Activated naive CD4-positive, alpha-beta T cell treated with anti-CD3 and anti-CD28 coated beads, Interleukin-2, amount 50 U/mL, for 72 hours (primary cell): ENCODE data around the gene HASPIN. TPM values are rescaled to one million over a fixed set of nuclear protein-coding genes. Genes with fewer than 3 reads are reported as not detected.
"Not testable (repeated sequence)": the region's sequence is repeated elsewhere in the genome, so short reads cannot be mapped to it uniquely, and the experiment has no call there.

Experiments
- ATAC-seq, 2 donors: fragments of 150-1000 bp; cut with Tn5 transposase; 2 replicates each; pipeline ENCODE4 v1.10.0; 2021; ENCODE audit warnings: mild to moderate bottlenecking in 2 of 2, moderate library complexity in 2 of 2
- DNase-seq, 2 donors: peaks; one replicate each; pipeline ENCODE4 v3.0.0; 2021 to 2022; ENCODE audit warnings: low spot score in 2 of 2
- H3K27ac Mint-ChIP-seq, 2 donors: one replicate each; pipeline ENCODE4 v1.8.0; 2022; ENCODE audit warnings: mild to moderate bottlenecking in 2 of 2, mixed read lengths in 2 of 2
- H3K36me3 Mint-ChIP-seq, 2 donors: one replicate each; pipeline ENCODE4 v1.8.0; 2022; ENCODE audit warnings: mixed read lengths in 2 of 2
- H3K9me3 Mint-ChIP-seq, 2 donors: one replicate each; pipeline ENCODE4 v1.8.0; 2022; ENCODE audit warnings: mixed read lengths in 2 of 2
- total RNA-seq, 2 donors: library from RNA; stranded (reverse); gene quantifications; one replicate each; pipeline ENCODE4 v1.2.3, GENCODE V29; 2022

HASPIN gene
- total RNA-seq, 2 donors from 2014 or later: 24.0 to 26.6 TPM

DNA sequence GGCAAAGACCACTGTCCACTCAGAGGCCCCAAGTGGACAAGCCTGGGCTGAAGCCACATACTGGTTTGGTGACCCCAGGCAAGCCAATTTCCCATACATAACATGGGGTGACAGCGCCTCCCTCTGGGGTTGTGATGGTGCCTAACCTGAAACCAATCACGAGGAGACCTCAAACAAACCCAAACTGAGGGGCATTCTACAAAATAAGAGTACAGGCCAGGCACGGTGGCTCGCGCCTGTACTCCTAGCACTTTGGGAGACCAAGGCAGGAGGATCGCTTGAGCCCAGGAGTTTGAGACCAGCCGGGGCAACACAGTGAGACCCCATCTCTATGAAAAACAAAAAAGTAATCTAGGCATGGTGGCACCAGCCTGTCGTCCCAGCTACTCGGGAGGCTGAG is 31.4 kb upstream of the HASPIN start:
- DNase-seq (no peak), ATAC-seq (no peak)
- H3K9me3 Mint-ChIP-seq: no peaks in the 10 kb centered on the region
- H3K36me3 Mint-ChIP-seq: peaks cover 6 to 14% of the 10 kb centered on the region in 2 donors
- H3K27ac Mint-ChIP-seq: no peak overlapping the region

DNA sequence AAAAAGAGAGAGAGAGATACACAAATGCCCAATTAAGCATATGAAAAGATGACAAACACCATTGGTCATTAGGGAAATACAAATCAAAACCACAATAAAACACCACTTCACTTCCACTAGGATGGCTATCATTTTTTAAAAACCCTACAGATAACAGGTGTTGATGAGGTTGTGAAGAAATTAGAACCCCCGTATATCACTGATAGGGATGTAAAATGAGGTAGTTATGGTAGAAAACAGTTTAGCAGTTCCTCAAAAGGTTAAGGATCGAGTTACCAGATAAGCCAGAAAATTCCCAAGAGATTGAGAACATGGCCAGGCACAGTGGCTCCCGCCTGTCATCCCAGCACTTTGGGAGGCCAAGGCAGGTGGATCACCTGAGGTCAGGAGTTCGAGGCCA is 30.6 kb upstream of the HASPIN start:
- Mint-ChIP-seq H3K36me3 (peaks cover 6 to 21% of the 10 kb centered on the region in 2 donors), H3K27ac (no peak overlapping the region), H3K9me3 (peaks cover 0 to 4% of the 10 kb centered on the region in 2 donors)
- DNase-seq: no peak
- ATAC-seq: no peak

DNA sequence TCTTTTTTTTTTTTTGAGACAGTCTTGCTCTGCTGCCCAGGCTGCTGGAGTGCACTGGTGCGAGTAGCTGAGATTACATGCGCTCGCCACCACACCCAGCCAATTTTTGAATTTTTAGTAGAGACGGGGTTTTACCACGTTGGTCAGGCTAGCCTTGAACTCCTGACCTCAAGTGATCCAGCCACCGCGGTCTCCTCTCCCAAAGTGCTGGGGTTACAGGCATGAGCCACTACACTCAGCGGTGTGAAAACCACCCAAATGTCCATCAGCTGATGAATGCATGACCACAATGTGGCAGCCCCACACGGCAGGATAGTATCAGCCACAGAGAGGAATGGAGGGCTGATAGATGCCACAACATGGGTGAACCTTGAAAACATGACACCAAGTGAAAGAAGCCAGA is 29.9 kb upstream of the HASPIN start:
- peaks cover 6 to 21% of the 10 kb centered on the region in 2 donors for H3K36me3 Mint-ChIP-seq
- peaks cover 0 to 4% of the 10 kb centered on the region in 2 donors for H3K9me3 Mint-ChIP-seq
- DNase-seq (peak in 1 of 2 donors; percentile 90), ATAC-seq (peak; percentile 36 to 87)
- H3K27ac Mint-ChIP-seq: peak overlapping the region in 1 of 2 donors; percentile 75

DNA sequence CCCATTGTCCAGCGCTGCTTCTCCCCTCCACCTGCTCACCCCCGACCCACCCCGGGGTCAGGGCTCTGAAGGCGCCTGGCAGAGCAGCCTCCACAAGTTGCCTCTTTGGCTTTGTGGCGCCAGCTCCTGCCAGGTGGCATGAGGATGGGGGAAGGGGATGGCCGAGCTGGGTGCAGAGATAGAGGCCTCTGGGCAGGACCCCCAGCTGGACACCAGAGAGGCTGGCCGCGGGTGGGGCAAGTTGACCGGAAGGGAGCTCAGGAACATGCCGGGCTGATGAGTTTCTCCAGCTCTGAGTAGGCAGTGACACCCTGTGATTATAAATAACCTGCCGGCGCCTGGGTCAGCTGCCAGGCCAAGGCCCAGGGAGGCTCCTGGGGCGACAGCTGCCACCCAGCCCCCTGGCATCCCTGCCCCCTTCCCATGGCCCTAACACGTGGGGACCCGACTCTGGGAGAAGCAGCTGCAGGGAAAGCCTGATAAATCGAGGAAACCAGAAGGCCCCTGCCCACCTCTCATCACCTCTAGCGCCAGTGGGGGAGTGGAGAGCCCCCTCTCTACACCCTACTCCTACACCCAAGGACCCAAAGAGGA is 28.5 kb upstream of the HASPIN start:
- peaks cover 6 to 21% of the 10 kb centered on the region in 2 donors for H3K36me3 Mint-ChIP-seq
- DNase-seq: no peak
- peak; percentile 30 to 46 for ATAC-seq
- H3K27ac Mint-ChIP-seq: peak overlapping the region in 1 of 2 donors; percentile 75
- peaks cover 0 to 4% of the 10 kb centered on the region in 2 donors for H3K9me3 Mint-ChIP-seq

DNA sequence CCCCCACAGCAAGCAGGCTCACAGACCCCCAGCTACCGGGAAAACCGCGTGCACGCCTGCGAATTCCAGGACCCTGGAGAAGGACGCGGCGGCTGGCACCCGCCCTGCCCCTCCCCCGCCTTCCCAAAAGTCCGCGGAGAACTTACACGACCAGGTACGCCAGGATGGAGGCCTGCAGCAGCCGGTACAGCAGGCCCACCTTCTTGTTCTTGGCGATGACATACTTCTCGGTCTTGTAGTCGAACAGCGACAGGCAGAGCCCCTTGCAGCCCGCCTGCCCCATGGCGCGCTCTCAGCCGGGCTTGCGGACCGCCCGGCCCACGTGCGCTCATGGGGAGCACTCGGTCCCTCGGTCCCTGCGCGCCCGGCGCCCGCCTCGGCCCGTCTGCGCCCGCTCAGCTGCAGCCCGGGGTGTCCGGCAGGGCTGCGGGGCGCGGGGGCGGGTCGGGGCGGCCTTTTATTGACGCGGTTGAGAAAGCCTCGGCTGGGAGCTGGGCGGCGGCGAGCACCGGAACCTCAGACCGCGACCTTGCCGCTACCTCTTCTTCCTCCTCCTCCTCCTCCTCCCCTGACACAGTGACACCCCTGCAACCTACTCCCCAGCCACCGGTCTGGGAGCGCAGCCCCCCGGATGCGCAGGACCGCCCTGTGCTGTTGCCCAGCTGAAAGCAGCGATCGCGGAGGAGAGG is 27.8 kb upstream of the HASPIN start, which contains the start of gene P2RX5:
P2RX5 (minus strand) TSS at position 433 of the 689 bp plus-strand sequence; CDS start at position 283, 150 bp downstream.
- Mint-ChIP-seq H3K36me3 (peaks cover 5 to 22% of the 10 kb centered on the region in 2 donors), H3K9me3 (peaks cover 0 to 7% of the 10 kb centered on the region in 2 donors), H3K27ac (peak within 1 kb of the TSS; percentile 75 to 89)
- DNase-seq (peak; percentile 45 to 79), ATAC-seq (peak; percentile 62 to 73)

DNA sequence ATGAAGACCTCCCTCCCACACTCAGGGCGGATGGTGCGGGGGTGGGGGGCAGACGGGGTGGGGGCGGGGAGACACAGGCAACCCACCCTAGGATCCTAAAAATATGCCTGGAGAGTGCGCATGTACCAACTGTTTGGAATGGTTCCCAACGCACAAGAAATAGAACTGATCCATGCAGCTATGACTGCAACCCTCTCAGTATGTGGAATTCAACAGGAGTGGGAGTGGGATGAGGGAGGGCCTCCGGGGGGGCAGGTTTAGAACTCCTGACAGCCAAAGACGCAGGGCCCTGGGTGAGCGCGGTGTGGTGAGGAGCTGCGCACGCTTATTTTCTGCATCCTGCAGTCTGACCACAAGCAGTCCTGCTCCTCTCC is 26.6 kb upstream of the HASPIN start:
- no peak for ATAC-seq
- no peak for DNase-seq
- H3K9me3 Mint-ChIP-seq: peaks cover 0 to 12% of the 10 kb centered on the region in 2 donors
- H3K27ac Mint-ChIP-seq: no peak overlapping the region
- H3K36me3 Mint-ChIP-seq: peaks cover 5 to 25% of the 10 kb centered on the region in 2 donors

DNA sequence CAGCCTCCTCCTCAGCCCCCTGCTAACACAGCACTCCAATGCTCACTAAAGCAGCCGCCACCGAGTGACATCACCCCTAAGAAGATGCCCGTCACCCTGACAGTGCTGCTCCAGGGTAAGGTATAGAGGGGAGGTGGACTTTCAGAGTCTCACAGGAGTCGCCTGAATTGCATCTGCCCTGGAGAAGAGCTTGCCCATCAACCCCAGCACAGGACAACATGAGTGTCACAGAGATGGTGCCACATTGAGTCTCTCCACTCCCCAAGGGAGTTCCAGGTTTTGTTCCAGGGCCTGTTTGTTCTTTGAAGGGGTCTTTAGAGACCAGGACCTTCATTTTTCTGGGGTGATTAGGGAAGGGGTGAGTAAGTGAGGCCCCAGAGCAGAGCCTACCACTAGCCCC is 25.6 kb upstream of the HASPIN start:
- Mint-ChIP-seq H3K36me3 (peaks cover 15 to 35% of the 10 kb centered on the region in 2 donors), H3K9me3 (peaks cover 7 to 20% of the 10 kb centered on the region in 2 donors), H3K27ac (no peak overlapping the region)
- DNase-seq (no peak), ATAC-seq (no peak)

DNA sequence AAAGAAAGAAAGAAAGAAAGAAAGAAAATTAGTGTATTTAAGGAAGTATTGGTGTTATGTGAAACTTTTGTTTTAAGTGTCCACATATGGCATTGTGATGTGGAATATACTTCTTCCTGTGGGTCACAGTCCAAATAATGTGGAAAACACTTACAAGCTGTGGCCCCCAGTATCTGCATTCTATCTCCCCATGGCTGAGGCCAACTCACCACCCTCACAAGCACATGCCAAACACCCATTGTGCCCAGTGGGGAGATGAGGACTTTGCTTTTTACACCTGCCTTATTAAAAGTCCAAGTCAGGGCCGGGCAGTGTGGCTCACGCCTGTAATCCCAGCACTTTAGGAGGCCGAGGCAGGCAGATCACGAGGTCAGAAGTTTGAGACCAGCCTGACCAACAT is 23.8 kb upstream of the HASPIN start:
- ATAC-seq: no peak
- Mint-ChIP-seq H3K36me3 (peaks cover 15 to 29% of the 10 kb centered on the region in 2 donors), H3K27ac (no peak overlapping the region), H3K9me3 (peaks cover 7 to 20% of the 10 kb centered on the region in 2 donors)
- DNase-seq: no peak

DNA sequence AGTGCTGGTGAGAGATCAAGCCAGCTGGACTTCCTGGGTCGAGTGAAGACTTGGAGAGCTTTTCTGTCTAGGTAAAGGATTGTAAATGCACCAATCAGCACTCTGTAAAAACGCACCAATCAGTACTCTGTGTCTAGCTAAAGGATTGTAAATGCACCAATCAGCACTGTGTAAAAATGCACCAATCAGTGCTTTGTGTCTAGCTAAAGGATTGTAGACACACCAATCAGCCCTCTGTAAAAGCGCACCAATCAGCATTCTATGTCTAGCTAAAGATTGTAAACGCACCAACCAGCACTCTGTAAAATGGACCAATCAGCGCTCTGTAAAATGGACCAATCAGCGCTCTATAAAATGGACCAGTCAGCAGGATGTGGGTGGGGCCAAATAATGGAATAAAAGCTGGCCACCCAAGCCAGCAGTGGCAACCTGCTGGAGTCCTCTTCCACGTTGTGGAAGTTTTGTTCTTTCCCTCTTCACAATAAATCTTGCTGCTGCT is 21.6 kb upstream of the HASPIN start:
- not testable (repeated sequence) for H3K27ac Mint-ChIP-seq, ATAC-seq, DNase-seq
- Mint-ChIP-seq H3K9me3 (peaks cover 7 to 20% of the 10 kb centered on the region in 2 donors), H3K36me3 (peaks cover 15 to 29% of the 10 kb centered on the region in 2 donors)

DNA sequence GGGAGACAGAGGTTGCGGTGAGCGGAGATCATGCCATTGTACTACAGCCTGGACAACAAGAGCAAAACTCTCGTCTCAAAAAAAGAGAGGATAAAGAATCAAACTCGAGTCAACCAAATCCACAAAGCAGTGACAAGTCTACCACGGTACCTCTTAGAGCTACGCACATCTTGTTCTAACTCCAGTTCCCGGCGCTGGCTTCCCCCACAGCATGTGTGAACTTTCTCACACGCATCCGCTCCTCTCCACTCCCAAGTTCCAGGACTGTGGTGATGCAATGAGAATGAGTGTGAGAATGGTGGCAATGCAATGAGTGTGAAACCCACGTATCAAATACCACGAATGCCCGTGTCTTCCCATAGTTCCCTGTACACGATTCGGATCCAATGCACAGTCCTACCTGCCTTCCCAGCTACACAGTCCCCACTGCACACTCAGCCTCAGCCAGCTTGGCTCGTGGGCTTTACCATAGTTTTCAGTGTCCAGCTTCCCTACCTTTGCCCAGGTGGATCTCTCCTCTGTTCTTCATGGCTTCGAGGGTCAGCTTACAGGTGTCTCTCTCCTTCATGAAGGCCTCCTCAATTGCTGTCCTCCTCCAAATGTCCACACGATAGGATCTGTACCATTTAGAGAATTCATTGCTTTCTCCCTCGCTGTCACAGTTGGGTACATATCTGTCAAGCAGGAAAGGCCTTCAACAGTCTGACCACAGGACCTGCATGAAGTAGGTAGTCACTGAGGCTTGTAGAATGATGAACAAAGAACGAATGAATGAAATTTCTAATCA is 18.6 kb upstream of the HASPIN start:
- ATAC-seq (no peak), DNase-seq (no peak)
- Mint-ChIP-seq H3K9me3 (peaks cover 7 to 16% of the 10 kb centered on the region in 2 donors), H3K27ac (peak overlapping the region in 1 of 2 donors; percentile 59), H3K36me3 (peaks cover 15 to 34% of the 10 kb centered on the region in 2 donors)

DNA sequence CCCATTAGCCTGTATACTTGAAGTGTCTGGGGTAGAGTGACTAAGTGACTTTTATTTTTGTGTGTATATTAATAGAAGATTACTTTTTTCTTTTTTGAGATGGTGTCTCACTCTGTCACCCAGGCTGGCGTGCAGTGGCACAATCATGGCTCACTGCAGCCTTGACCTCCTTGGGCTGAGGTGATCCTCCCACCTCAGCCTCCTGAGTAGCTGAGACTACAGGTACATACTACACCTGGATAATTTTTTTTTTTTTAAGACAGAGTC is 18.1 kb upstream of the HASPIN start:
- not testable (repeated sequence) for DNase-seq, H3K27ac Mint-ChIP-seq, ATAC-seq
- H3K36me3 Mint-ChIP-seq: peaks cover 15 to 32% of the 10 kb centered on the region in 2 donors
- peaks cover 7 to 16% of the 10 kb centered on the region in 2 donors for H3K9me3 Mint-ChIP-seq

DNA sequence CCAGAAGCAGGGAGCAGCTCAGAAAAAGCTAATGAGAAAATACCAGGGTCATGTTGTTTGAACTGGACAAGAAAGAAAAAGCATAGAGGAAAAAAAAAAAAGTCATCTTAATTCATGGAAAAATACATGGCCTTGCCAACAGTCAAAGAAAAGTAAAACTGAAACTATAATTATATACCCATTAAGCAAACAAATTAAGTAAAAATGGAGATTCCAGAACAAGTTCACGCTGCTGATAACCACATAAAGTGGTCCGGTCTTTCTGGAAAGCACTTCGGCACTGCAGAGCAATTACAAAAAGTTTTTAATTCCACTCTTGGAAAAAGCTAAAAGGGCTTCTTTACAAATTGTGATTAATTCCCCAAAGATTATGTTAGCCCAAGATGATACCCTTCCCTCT is 15.3 kb upstream of the HASPIN start:
- no peak for DNase-seq
- ATAC-seq: no peak
- no peaks in the 10 kb centered on the region for H3K9me3 Mint-ChIP-seq
- peak overlapping the region in 1 of 2 donors; percentile 34 for H3K27ac Mint-ChIP-seq
- H3K36me3 Mint-ChIP-seq: peaks cover 15 to 31% of the 10 kb centered on the region in 2 donors

DNA sequence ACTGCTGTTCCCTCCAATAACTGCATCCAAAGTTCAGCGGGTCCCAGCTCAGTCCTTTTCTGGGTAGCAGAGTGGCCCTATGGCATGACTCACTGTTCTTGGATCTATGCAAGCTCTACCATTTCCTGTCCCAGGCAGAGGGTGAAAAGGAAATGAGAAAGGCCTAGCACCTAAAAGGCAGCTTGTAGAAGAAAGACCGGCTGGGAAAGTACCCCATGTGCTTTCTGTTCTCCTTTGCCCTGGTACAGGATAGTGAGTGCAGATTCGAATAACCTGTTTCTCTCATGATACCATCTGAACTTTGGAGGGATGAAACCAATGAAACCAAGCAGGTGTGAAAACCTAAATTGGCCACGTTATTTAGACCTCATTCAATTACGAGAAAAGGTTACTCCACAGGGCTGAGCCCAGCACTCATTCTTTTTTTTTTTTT is 12.7 kb upstream of the HASPIN start:
- Mint-ChIP-seq H3K9me3 (no peaks in the 10 kb centered on the region), H3K27ac (peak overlapping the region; percentile 78 to 88), H3K36me3 (peaks cover 23 to 41% of the 10 kb centered on the region in 2 donors)
- DNase-seq: peak; percentile 64 to 81
- ATAC-seq: peak; percentile 97 to 98

DNA sequence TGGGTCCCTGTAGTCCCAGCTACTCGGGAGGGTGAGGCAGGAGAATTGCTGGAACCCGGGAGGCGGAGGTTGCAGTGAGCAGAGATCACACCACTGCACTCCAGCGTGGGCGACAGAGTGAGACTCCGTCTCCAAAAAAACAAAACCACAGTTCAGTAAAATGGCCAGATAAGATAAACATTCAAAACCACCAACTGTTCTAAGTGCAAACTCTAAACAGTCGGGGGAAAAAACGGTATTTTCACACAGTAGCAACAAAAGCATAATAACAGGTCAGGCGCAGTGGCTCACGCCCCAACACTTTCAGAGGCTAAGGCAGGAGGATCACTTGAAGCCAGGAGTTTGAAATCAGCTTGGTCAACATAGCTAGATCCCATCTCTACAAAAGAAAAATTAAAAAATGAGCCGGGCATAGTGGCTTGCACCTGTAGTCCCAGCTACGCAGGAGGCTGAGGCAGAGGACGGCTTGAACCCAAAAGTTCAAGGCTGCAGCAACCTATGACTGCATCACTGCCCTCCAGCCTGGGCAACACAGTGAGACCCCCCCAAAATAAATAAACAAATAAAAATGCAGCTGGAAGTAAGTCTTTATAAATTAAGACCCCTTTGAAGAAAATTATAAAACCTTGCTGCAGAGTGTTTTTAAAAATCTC is 10.8 kb upstream of the HASPIN start:
- DNase-seq (no peak), ATAC-seq (peak; percentile 3 to 13)
- Mint-ChIP-seq H3K27ac (peak overlapping the region; percentile 78 to 89), H3K36me3 (peaks cover 38 to 56% of the 10 kb centered on the region in 2 donors), H3K9me3 (no peaks in the 10 kb centered on the region)

DNA sequence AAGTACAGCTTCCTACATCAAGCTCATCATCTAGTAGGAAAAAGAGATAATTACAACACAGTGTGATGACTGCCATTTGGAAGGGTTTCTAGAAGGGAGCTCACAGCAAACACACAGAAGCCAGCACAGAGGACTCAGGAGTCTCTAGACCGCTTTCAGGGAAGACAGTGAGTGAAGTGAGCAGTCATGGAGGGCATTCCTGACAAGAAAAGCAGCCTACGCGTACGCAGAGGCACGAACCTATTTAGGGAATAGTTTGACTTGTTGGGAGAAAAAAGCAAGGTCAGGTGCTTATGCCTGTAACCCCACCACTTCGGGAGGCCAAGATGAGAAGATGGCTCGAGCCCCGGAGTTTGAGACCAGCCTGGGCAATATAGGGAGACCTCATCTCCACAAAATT is 8.4 kb upstream of the HASPIN start:
- DNase-seq (no peak), ATAC-seq (no peak)
- H3K27ac Mint-ChIP-seq: peak overlapping the region in 1 of 2 donors; percentile 31
- peaks cover 43 to 65% of the 10 kb centered on the region in 2 donors for H3K36me3 Mint-ChIP-seq
- H3K9me3 Mint-ChIP-seq: no peaks in the 10 kb centered on the region

DNA sequence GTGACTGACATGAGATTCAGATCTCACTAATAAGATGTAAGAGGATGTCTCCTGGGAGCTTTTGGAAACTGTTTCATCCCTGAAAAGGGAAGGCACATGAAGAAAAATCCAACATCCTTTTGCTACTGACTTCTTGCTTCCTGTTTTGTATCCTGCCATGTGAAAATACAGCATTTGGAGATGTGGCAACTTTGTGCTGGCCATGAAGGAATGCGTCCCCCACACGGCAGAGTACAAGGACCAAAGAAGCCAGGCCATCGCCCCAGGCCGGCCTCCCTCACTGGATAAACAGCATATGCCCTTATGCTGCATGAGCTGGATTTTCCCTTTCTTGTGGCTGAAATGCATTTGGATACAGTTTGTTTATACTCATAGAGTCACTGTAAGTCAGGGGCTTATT is 5.5 kb upstream of the HASPIN start:
- no peak overlapping the region for H3K27ac Mint-ChIP-seq
- DNase-seq (no peak), ATAC-seq (no peak)
- peaks cover 50 to 78% of the 10 kb centered on the region in 2 donors for H3K36me3 Mint-ChIP-seq
- H3K9me3 Mint-ChIP-seq: no peaks in the 10 kb centered on the region
